Adrenal gland (tissue), 12 donors: ENCODE results near the gene ABL1. TPM values are rescaled to one million over a fixed set of nuclear protein-coding genes. Genes with fewer than 3 reads are reported as not detected.

Source experiments
- DNase-seq, 7 donors: peaks; one replicate each; pipeline ENCODE4 v3.0.0-alpha.2; 2019 to 2020
- H3K27ac ChIP-seq, 5 donors: fragments of 200-600 bp; sonication (generic) in 4 of 5; 1 replicate in 3 of 5; 2 replicates in 2 of 5; pipeline versions ENCODE4 v1.5.1 to v1.8.0; 2016 to 2020; ENCODE audit warnings: mild to moderate bottlenecking in 1 of 5
- H3K27me3 ChIP-seq: fragments of 200-600 bp; 2 replicates; pipeline ENCODE4 v1.8.0; 2021
- H3K36me3 ChIP-seq, 2 donors: fragments of 200-600 bp; replicated peaks in 1 of 2; 1 replicate in 1 of 2; 2 replicates in 1 of 2; pipeline versions ENCODE4 v1.5.1 to v1.8.0; 2018 to 2022
- H3K4me1 ChIP-seq, 2 donors: fragments of 200-600 bp; replicated peaks in 1 of 2; 1 replicate in 1 of 2; 2 replicates in 1 of 2; pipeline versions ENCODE4 v1.5.1 to v1.8.0; 2018 to 2021
- H3K4me3 ChIP-seq, 4 donors: fragments of 200-600 bp; sonication (generic) in 3 of 4; one replicate each; pipeline ENCODE4 v1.5.1; 2016 to 2018
- H3K9me3 ChIP-seq, 3 donors: fragments of 200-600 bp; sonication (generic) in 1 of 3; replicated peaks in 1 of 3; 1 replicate in 2 of 3; 2 replicates in 1 of 3; pipeline versions ENCODE4 v1.5.1 to v1.8.0; 2016 to 2021
- POLR2A ChIP-seq, 2 donors: fragments of 450-650 bp; IDR thresholded peaks; one replicate each; pipeline ENCODE4 v1.6.1; 2017; ENCODE audit warnings: antibody characterized with exemption in 2 of 2, mild to moderate bottlenecking in 2 of 2, moderate library complexity in 1 of 2
- WGBS, 4 donors: extraction: QIAGEN DNeasy Blood & Tissue Kit in 2 of 4; methylation state at CpG; one replicate each; pipeline versions ENCODE4 v1.1.5 to v1.1.7; 2013 to 2017; 5-methylcytosine and 5-hydroxymethylcytosine counted together
- intact Hi-C, 2 donors: fragments of 100-400 bp; cut with DNase I; formaldehyde crosslinking; loops; one replicate each; pipeline versions ENCODE4 v1.14.1 to v1.15.0; 2022 to 2023
- polyA plus RNA-seq, 3 donors: library from polyadenylated mRNA; stranded (reverse); fragments of 200-250 nt in 2 of 3; fragments of 350-450 nt in 1 of 3; fragmentation: Illumina TruSeq in 1 of 3; extraction: RNeasy Lipid Tissue Mini Kit (QIAGEN cat#74804) in 1 of 3; gene quantifications; one replicate each; pipeline ENCODE4 v1.2.3, GENCODE V29; 2013 to 2014
- total RNA-seq, 9 donors: library from RNA; depleted of rRNA in 4 of 9; stranded (reverse); fragments of >200 nt in 4 of 9; fragments of 120-200 nt in 1 of 9; fragmentation: NEBNext Ultra II Directional in 1 of 9; extraction: Animal tissue kit (Norgen Biotek cat#: 25700) in 1 of 9; gene quantifications; one replicate each; pipeline versions ENCODE4 v1.1.0 to v1.2.4, GENCODE V29; 2013 to 2023
- TF ChIP-seq, protein P1 (sequence below), 6 experiments: fragments of 450-650 bp in 4 of 6; fragments of 200-600 bp in 2 of 6; sonication (generic) in 1 of 6; IDR thresholded peaks; 1 replicate in 5 of 6; 2 replicates in 1 of 6; pipeline versions ENCODE4 v1.5.1 to v1.8.0; 2016 to 2021; ENCODE audit warnings: antibody characterized with exemption in 6 of 6, mild to moderate bottlenecking in 2 of 6, moderate library complexity in 1 of 6
- donor health status: healthy with polysubstance abuse.
- donor health status: Bipolar disorder and iron deficiency.
- donor health status: DM: yes; HTN: yes; CAD: no.
- donor health status: DM: no; HTN: no; CAD: no.
- donor health status: DM: no; HTN: no; CAD: no.
- donor health status: DM: yes; HTN: yes; CAD: no.

Gene ABL1
- total and polyA plus RNA-seq, 12 donors = 27.2 to 83.2 (median 45.7) TPM

DNA sequence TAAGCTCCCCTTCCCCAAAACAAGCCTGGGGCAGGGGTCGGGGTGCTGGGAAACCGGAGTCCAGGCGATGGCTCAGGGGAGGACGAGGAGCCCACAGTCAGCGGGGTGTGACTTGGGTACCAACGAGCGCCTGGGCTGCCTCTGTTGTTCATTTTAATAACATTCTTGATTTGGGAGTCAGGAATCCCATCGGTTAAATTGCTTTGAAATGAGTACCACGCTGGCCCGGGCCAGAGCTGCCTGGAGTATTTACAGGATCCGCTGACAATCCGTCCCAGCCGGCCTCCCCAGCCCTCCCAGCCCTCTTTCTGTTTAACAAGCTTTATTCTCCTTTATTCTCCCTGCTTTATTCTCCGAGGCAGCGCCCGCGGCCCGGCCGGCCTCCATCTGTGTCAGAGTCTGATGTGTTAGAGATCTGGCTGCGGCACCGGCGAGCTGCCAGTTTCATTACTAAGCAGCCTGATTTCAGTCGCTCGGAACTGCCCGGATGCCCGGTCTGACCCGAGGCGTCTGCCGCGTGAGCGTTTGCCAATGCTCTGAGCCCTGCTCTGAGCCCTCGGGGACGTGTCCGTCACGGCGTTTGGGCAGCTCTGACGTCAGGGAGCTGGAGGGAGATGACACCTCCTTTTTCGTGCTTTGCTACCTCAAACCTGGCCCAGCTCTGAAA is 78.0 kb downstream of the ABL1 start:
- Histone ChIP-seq H3K27me3 (no peaks in the 10 kb centered on the region), H3K4me3 (no peak overlapping the region), H3K9me3 (no peaks in the 10 kb centered on the region), H3K27ac (no peak overlapping the region), H3K36me3 (no peaks in the 10 kb centered on the region), H3K4me1 (no peaks in the 10 kb centered on the region)
- intact Hi-C loops = no loop called here
- WGBS, 4 donors = 73 to 84% (median 79%) methylated on average over 28 to 38 of the region's 38 CpGs
- TF ChIP-seq POLR2A (IDR thresholded peaks at IDR 0.05) = no peak
- TF ChIP-seq, protein P1, sequence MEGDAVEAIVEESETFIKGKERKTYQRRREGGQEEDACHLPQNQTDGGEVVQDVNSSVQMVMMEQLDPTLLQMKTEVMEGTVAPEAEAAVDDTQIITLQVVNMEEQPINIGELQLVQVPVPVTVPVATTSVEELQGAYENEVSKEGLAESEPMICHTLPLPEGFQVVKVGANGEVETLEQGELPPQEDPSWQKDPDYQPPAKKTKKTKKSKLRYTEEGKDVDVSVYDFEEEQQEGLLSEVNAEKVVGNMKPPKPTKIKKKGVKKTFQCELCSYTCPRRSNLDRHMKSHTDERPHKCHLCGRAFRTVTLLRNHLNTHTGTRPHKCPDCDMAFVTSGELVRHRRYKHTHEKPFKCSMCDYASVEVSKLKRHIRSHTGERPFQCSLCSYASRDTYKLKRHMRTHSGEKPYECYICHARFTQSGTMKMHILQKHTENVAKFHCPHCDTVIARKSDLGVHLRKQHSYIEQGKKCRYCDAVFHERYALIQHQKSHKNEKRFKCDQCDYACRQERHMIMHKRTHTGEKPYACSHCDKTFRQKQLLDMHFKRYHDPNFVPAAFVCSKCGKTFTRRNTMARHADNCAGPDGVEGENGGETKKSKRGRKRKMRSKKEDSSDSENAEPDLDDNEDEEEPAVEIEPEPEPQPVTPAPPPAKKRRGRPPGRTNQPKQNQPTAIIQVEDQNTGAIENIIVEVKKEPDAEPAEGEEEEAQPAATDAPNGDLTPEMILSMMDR (IDR thresholded peaks at IDR 0.05) = no peak
- DNase-seq = peak in 1 of 7 donors; percentile 57

GRCh38 chr9:130913599-130914416 is 78.8 kb downstream of the ABL1 start:
- Histone ChIP-seq H3K4me1 (no peaks in the 10 kb centered on the region), H3K36me3 (no peaks in the 10 kb centered on the region), H3K27ac (no peak overlapping the region), H3K4me3 (no peak overlapping the region), H3K27me3 (no peaks in the 10 kb centered on the region), H3K9me3 (no peaks in the 10 kb centered on the region)
- DNase-seq = no peak
- WGBS, 4 donors = 71 to 82% (median 79%) methylated on average over 8 to 23 of the region's 23 CpGs
- intact Hi-C loops = no loop called here
- TF ChIP-seq, protein P1 (IDR thresholded peaks at IDR 0.05) = no peak
- TF ChIP-seq POLR2A (IDR thresholded peaks at IDR 0.05) = no peak

GRCh38 chr9:130914417-130915095 is 79.5 kb downstream of the ABL1 start:
- 83 to 97% (median 85%) methylated on average over 9 to 24 of the region's 24 CpGs for WGBS, 4 donors
- no peaks in the 10 kb centered on the region for H3K4me1 ChIP-seq
- H3K4me3 ChIP-seq = no peak overlapping the region
- H3K9me3 ChIP-seq = no peaks in the 10 kb centered on the region
- intact Hi-C loops = no loop called here
- no peak overlapping the region for H3K27ac ChIP-seq
- TF ChIP-seq POLR2A (IDR thresholded peaks at IDR 0.05) = no peak
- TF ChIP-seq, protein P1 (IDR thresholded peaks at IDR 0.05) = no peak
- no peaks in the 10 kb centered on the region for H3K27me3 ChIP-seq
- H3K36me3 ChIP-seq = no peaks in the 10 kb centered on the region
- DNase-seq = no peak

DNA sequence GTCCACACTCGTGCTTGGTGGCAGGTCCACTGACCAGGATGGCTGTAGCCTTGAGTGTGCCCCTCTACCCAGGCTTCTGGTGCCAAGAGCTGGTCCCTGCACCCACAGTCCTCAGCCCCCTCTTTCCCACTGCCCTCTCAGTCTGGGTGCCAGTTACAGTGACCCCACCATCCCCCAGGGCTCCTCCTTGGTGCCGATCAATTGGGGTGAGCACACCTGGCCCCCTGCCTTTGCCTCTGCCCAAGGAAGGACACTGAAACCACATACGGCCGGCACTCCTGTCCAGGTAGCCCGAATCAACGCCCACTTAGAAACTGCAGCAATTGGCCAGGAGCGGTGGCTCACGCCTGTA is 80.0 kb downstream of the ABL1 start:
- no peaks in the 10 kb centered on the region for H3K4me1 ChIP-seq
- no peaks in the 10 kb centered on the region for H3K9me3 ChIP-seq
- intact Hi-C loops = no loop called here
- TF ChIP-seq, protein P1 (IDR thresholded peaks at IDR 0.05) = no peak
- no peak for TF ChIP-seq POLR2A (IDR thresholded peaks at IDR 0.05)
- H3K27me3 ChIP-seq = no peaks in the 10 kb centered on the region
- no peak overlapping the region for H3K4me3 ChIP-seq
- WGBS, 4 donors = 84 to 91% (median 89%) methylated on average over 2 to 8 of the region's 8 CpGs
- H3K36me3 ChIP-seq = no peaks in the 10 kb centered on the region
- no peak overlapping the region for H3K27ac ChIP-seq
- no peak for DNase-seq
